HCEC 1CT (cell line): ENCODE data around the gene CLIC5.

ENCODE experiments used
- DNase-seq: peaks from one replicate; pipeline ENCODE4 v3.0.0-alpha.2; 2017

Gene CLIC5

DNA sequence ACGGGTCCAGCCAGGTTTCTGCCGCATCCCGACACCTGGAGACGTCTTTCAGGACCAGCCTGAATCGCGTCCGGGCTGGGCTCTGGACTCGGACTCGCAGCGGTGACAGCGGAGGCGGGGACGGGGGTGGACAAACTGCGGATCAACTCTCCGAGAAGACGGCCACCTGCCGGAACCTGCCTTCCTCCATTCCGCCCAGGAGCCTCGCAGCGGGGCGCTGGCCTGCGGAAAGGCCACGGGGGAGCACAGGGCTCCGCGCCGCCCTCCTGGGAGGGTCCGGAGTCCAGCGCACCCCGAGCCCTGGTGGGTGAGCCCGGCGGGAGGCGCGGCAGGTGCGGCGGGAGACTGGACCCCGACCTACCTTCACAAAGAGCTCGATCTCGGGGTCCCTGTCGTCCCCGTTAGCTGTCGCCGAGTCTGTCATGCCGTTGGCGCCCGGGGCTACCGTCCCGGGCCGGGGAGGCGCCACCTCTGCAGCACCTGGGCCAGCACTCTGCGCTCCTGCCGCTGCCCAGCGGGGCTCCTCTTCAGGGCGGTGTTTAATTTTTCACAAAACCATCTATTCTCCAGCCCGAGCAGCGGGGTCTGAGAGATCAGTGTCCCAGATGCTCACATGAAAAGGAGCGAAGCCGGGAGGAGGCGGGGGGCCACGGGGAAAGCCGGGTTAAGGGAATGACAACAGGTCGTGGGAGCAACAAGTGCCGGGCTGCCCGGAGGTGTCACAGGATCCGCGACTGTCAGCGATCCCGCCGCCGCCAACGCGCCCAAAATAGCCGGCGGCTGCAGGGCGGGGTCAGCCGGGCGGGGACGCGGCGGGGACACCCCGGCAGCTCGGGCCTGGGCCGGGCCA is at the start of gene CLIC5:
Gene CLIC5, minus strand, starts transcription at position 742 of the 850 bp plus-strand sequence. Its CDS starts 318 bp downstream, at position 424.
- DNase-seq: no peak

- DNase-seq: no peak
Observed at GRCh38 chr6:46062991-46063390, 47.3 kb upstream of the CLIC5 start.

- no peak for DNase-seq
Observed at GRCh38 chr6:46062312-46062711, 46.7 kb upstream of the CLIC5 start.

GRCh38 chr6:46061497-46061896 is 45.8 kb upstream of the CLIC5 start:
- DNase-seq: no peak

DNA sequence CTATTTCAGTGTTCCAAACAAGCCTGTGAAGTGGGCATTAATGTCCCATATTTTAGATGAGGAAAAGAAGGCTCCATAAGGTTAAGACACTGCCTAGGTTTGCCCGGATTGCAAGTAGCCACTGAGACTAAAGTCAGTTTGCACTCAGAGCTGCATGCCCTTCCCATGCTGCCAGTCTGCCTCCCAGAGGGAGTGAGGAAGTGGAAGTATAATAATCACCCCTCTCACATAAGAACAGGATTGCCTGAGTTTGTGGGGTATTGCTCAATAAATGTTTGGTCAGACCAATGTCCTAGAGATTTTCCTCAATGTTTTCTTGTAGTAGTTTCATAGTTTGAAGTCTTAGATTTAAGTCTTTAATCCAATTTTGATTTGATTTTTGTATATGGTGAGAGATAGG is 43.9 kb upstream of the CLIC5 start:
- DNase-seq: no peak

GRCh38 chr6:46058951-46059350 is 43.3 kb upstream of the CLIC5 start:
- DNase-seq: no peak

GRCh38 chr6:46057792-46058191 is 42.1 kb upstream of the CLIC5 start:
- DNase-seq: no peak

GRCh38 chr6:46056906-46057529 is 41.4 kb upstream of the CLIC5 start:
- no peak for DNase-seq

- DNase-seq: no peak
Observed at GRCh38 chr6:46054516-46054915, 38.9 kb upstream of the CLIC5 start.

- DNase-seq: no peak
Observed at GRCh38 chr6:46053039-46053933, 37.6 kb upstream of the CLIC5 start.

GRCh38 chr6:46052479-46052878 is 36.8 kb upstream of the CLIC5 start:
- no peak for DNase-seq

DNA sequence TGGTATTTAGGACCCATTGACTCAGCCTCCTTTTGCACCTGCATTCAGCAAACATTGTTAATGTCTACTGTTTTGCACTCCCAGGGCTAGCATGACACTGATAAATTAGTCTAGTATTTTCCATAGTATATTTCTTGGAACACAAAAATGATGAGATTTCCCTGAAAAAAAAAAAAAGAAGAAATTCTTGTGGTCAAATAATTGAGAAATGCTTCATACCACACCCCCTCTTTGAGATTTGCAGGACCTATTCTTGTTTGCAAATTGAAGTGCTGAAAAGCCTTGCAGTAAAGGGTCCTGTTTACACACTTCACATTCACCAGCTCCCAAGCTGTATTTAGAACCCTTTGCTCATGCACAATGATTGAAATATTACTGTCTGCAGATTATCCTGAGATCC is 36.3 kb upstream of the CLIC5 start:
- no peak for DNase-seq

DNA sequence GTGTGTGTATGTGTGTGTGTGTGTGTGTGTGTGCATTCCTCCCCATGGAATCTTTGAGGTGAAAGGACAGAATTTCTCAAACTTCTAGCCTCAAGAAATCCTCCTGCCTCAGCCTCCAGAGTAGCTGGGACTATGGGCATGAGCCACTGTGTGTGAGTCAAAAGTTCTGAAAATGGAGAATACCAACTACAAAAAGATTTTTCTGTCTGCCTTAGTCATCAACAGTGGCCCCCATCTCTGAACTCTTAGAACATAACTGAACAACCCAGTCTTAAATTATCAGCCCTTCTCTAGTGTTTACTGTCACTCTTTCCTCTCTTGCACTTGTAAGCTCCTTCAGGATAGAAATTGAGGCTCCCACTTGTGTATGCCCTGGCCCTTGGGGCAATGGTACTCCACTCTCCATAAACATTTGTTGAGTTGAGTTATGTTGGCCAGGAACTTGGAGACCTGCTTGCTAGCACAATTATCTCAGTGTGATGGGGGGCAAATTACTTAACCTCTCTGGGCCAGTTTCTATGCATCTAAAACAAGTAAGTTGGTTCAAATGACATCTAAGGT is 35.3 kb upstream of the CLIC5 start:
- DNase-seq: no peak

GRCh38 chr6:46048646-46049297 is 33.1 kb upstream of the CLIC5 start:
- DNase-seq: no peak

- DNase-seq: no peak
Observed at GRCh38 chr6:46046558-46047174, 31.0 kb upstream of the CLIC5 start.

GRCh38 chr6:46044881-46045617 is 29.4 kb upstream of the CLIC5 start:
- peak; percentile 78 for DNase-seq

DNA sequence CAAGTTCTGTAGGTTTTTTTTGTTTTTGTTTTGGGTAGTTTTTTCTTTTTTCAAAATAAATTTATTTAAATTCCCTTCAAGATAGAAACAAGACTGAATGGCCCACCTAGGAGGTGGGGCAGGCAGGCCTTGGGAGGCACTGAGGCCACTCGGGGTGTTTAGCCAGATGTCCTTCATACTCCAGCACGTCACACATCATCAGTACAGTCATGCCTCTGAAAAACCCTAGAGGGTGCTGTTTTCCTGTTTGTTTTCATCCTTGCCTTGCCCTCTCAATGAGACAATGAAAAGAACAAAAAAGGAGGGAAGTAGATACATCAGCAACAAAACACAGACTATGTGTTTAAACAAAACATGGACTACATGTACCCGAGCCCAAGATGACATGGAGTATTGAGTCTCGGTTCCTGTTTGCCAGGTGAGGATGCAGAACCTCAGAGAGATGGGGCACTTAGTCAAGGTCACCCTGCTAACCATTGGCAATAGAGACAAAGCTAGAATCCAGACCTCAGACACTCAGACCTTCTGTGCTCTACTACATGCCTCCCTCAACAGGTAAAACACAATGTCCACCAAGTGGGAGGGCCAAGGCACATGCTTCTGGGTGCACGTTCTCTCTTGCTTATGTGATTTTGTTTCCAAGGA is 26.8 kb upstream of the CLIC5 start:
- peak; percentile 58 for DNase-seq

GRCh38 chr6:46040288-46040687 is 24.6 kb upstream of the CLIC5 start:
- DNase-seq: no peak

GRCh38 chr6:46039646-46040045 is 24.0 kb upstream of the CLIC5 start:
- DNase-seq: no peak

- DNase-seq: no peak
Observed at GRCh38 chr6:46036911-46037310, 21.3 kb upstream of the CLIC5 start.

DNA sequence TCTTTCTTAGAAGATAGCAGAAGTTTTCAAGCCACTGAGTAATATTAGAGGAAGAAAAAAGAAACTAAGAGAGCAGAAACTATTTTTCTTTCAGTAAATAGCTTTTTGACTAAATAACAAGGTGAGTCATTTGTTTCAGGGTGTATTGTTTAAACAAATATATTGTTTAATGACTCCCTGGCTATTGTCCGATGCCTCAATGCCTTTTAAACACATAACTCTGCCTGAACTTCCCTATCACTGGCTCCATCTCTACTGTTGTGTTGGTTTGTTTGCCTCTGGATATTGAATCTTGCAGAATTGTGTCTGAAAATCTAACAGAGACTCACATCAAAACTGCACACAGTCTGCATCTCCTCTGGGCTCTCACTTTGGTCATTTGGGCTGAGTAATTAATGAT is 19.6 kb upstream of the CLIC5 start:
- DNase-seq: no peak
